DOHH2 (cell line): ENCODE measurements around the gene COX17.

Source experiments
- H3F3A ChIP-seq: fragments of 200-600 bp; sonication (generic), shearing (Covaris generic); 2 replicates; pipeline ENCODE4 v1.6.0; 2016; ENCODE audit warnings: antibody characterized with exemption, mild to moderate bottlenecking; ENCODE audit not compliant: control insufficient read depth, insufficient read depth
- H3K27ac ChIP-seq: fragments of 200-600 bp; sonication (generic); 2 replicates; pipeline ENCODE4 v1.5.1; 2014; ENCODE audit warnings: low read depth, mild to moderate bottlenecking, low read length, moderate library complexity
- H3K27me3 ChIP-seq: fragments of 200-600 bp; sonication (generic); 2 replicates; pipeline ENCODE4 v1.6.1; 2014; ENCODE audit warnings: mild to moderate bottlenecking, low read length, mixed read lengths; ENCODE audit not compliant: control insufficient read depth
- H3K36me3 ChIP-seq: fragments of 200-600 bp; sonication (generic); 2 replicates; pipeline ENCODE4 v1.6.1; 2014; ENCODE audit warnings: mild to moderate bottlenecking, low read length, moderate library complexity, mixed read lengths; ENCODE audit not compliant: control insufficient read depth
- H3K4me1 ChIP-seq: fragments of 200-600 bp; sonication (generic); 2 replicates; pipeline ENCODE4 v1.6.1; 2014; ENCODE audit warnings: mild to moderate bottlenecking, low read length, mixed read lengths; ENCODE audit not compliant: control insufficient read depth
- H3K4me2 ChIP-seq: fragments of 200-600 bp; sonication (generic); 2 replicates; pipeline ENCODE4 v1.6.0; 2014; ENCODE audit warnings: mild to moderate bottlenecking, low read length, moderate library complexity
- H3K4me3 ChIP-seq: fragments of 200-600 bp; sonication (generic); 2 replicates; pipeline ENCODE4 v1.5.1; 2014; ENCODE audit warnings: mild to moderate bottlenecking, low read length, mixed read lengths
- H3K79me2 ChIP-seq: fragments of 200-600 bp; sonication (generic); 2 replicates; pipeline ENCODE4 v1.6.1; 2014; ENCODE audit warnings: mild to moderate bottlenecking, low read length, mixed read lengths; ENCODE audit not compliant: control insufficient read depth
- H3K9me2 ChIP-seq: fragments of 200-600 bp; sonication (generic); replicated peaks from 2 replicates; pipeline ENCODE4 v1.6.1; 2014; ENCODE audit warnings: mild to moderate bottlenecking, low read length, mixed read lengths; ENCODE audit not compliant: control insufficient read depth
- H3K9me3 ChIP-seq: fragments of 200-600 bp; sonication (generic); 2 replicates; pipeline ENCODE4 v1.6.1; 2014; ENCODE audit warnings: antibody characterized with exemption, low read length, mixed read lengths; ENCODE audit not compliant: control insufficient read depth, insufficient read depth
- H4K20me1 ChIP-seq: fragments of 200-600 bp; sonication (generic); 2 replicates; pipeline ENCODE4 v1.6.0; 2014; ENCODE audit warnings: low read depth, mild to moderate bottlenecking, antibody characterized with exemption, low read length, moderate library complexity; ENCODE audit not compliant: control insufficient read depth, insufficient read depth
- EZH2phosphoT487 ChIP-seq: fragments of 200-600 bp; sonication (generic); IDR thresholded peaks from 2 replicates; pipeline ENCODE4 v1.6.1; 2017; ENCODE audit warnings: borderline replicate concordance, mild to moderate bottlenecking, antibody characterized with exemption, low read length, moderate library complexity, mixed read lengths
- TF ChIP-seq, protein P1 (sequence below): fragments of 200-600 bp; sonication (generic); IDR thresholded peaks from one replicate; pipeline ENCODE4 v1.5.1; 2014; ENCODE audit warnings: antibody characterized with exemption, mild to moderate bottlenecking, low read depth, low read length; ENCODE audit not compliant: poor library complexity, severe bottlenecking

The COX17 gene

DNA sequence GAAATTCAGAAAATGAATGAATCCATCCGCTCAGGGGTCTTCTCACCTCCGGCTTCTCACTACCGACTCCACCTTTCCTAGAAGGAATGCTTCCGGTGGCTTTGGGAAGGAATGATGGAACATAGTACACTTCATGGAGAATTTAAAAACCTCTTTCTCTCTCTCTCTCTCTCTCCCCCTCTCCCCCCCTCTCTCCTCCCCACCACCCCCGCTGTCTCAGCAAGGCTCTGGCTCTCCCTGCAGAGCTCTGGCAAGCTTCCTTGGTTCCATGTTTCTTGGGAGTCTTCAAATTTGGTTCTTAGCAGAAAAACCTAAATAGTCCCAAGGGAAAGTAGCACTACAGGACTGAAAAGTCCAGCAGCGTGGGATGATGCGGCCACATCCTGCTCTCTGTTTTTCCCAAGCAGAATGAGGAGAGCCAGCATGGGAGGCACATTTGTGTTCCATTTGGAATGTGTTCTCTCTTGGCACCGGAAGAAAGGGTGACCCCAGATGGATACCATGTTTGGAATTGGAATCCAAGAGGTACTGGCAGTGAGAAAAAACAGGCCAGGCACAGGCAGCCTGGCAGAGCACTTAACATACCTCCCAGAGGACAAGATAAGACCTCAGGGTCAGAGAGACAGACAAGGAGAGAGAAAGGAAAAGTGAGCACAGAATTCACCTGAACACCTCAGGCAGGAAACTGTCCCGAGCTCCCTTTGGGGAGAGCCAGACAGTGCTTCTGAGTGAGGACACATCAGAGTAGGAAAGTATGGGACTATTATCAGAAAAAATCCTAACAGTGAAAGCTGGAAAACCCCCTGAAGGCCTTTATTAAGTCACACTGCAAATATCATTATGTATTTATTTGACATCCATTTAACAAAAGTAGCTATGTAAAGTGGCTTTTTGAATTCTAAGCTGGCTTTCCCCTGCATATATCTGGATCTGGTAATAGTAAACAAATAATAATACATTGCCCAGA lies 16.4 kb downstream of the COX17 start, which contains the start of gene POPDC2:
Gene POPDC2 (minus strand): TSS at position 116 of the 967 bp plus-strand sequence. CDS start 166 bp downstream, outside the sequence.
- no peaks in the 10 kb centered on the region for H3K79me2 ChIP-seq
- peaks cover 10% of the 10 kb centered on the region for H3K4me1 ChIP-seq
- H4K20me1 ChIP-seq: no peaks in the 10 kb centered on the region
- H3K36me3 ChIP-seq: no peaks in the 10 kb centered on the region
- TF ChIP-seq EZH2phosphoT487: no peak
- TF ChIP-seq, protein P1, sequence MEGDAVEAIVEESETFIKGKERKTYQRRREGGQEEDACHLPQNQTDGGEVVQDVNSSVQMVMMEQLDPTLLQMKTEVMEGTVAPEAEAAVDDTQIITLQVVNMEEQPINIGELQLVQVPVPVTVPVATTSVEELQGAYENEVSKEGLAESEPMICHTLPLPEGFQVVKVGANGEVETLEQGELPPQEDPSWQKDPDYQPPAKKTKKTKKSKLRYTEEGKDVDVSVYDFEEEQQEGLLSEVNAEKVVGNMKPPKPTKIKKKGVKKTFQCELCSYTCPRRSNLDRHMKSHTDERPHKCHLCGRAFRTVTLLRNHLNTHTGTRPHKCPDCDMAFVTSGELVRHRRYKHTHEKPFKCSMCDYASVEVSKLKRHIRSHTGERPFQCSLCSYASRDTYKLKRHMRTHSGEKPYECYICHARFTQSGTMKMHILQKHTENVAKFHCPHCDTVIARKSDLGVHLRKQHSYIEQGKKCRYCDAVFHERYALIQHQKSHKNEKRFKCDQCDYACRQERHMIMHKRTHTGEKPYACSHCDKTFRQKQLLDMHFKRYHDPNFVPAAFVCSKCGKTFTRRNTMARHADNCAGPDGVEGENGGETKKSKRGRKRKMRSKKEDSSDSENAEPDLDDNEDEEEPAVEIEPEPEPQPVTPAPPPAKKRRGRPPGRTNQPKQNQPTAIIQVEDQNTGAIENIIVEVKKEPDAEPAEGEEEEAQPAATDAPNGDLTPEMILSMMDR: no peak
- no peak within 1 kb of the TSS for H3K27ac ChIP-seq
- no peaks in the 10 kb centered on the region for H3K9me2 ChIP-seq
- H3K9me3 ChIP-seq: no peaks in the 10 kb centered on the region
- no peak within 1 kb of the TSS for H3K4me3 ChIP-seq
- no peaks in the 10 kb centered on the region for H3K27me3 ChIP-seq
- no peak within 1 kb of the TSS for H3K4me2 ChIP-seq
- H3F3A ChIP-seq: no peaks in the 10 kb centered on the region

- Histone ChIP-seq H3K27me3 (no peaks in the 10 kb centered on the region), H3F3A (no peaks in the 10 kb centered on the region), H3K36me3 (no peaks in the 10 kb centered on the region), H3K27ac (no peak overlapping the region), H3K4me1 (peaks cover 3% of the 10 kb centered on the region), H3K9me3 (no peaks in the 10 kb centered on the region), H3K9me2 (no peaks in the 10 kb centered on the region), H3K79me2 (no peaks in the 10 kb centered on the region), H4K20me1 (no peaks in the 10 kb centered on the region), H3K4me3 (no peak overlapping the region), H3K4me2 (no peak overlapping the region)
- TF ChIP-seq EZH2phosphoT487: no peak
- TF ChIP-seq, protein P1: no peak
These were observed 17.5 kb downstream of the COX17 start for GRCh38 chr3:119659606-119660291.

- no peaks in the 10 kb centered on the region for H3K9me3 ChIP-seq
These were observed 18.2 kb downstream of the COX17 start for GRCh38 chr3:119658994-119659393.

More at GRCh38 chr3:119658994-119659393, 18.2 kb downstream of the COX17 start:
- no peaks in the 10 kb centered on the region for H3K79me2 ChIP-seq
- H3K4me3 ChIP-seq: no peak overlapping the region
- H3K9me2 ChIP-seq: no peaks in the 10 kb centered on the region
- no peak overlapping the region for H3K4me2 ChIP-seq
- no peaks in the 10 kb centered on the region for H3F3A ChIP-seq
- TF ChIP-seq EZH2phosphoT487: no peak
- TF ChIP-seq, protein P1: no peak
- no peaks in the 10 kb centered on the region; the same call in 1 of the 2 replicates for H3K4me1 ChIP-seq
- no peak overlapping the region for H3K27ac ChIP-seq
- H4K20me1 ChIP-seq: no peaks in the 10 kb centered on the region
- H3K27me3 ChIP-seq: no peaks in the 10 kb centered on the region
- no peaks in the 10 kb centered on the region for H3K36me3 ChIP-seq
